Peyer's patch (tissue), 4 donors: Measurements from ENCODE around the gene FAM219B. TPM values are rescaled to one million over a fixed set of nuclear protein-coding genes. Genes with fewer than 3 reads are reported as not detected.

ENCODE experiments used
- DNase-seq, 3 donors: peaks; one replicate each; pipeline ENCODE4 v3.0.0-alpha.2; 2017 to 2019
- H3K27ac ChIP-seq, 4 donors: fragments of 200-600 bp; sonication (generic); one replicate each; pipeline ENCODE4 v1.5.1; 2016 to 2019
- H3K27me3 ChIP-seq, 2 donors: fragments of 200-600 bp; sonication (generic); one replicate each; pipeline ENCODE4 v1.5.1; 2019
- H3K36me3 ChIP-seq, 3 donors: fragments of 200-600 bp; sonication (generic); one replicate each; pipeline ENCODE4 v1.5.1; 2016 to 2019
- H3K4me1 ChIP-seq, 4 donors: fragments of 200-600 bp; sonication (generic); one replicate each; pipeline ENCODE4 v1.5.1; 2016 to 2019
- H3K4me3 ChIP-seq, 4 donors: fragments of 200-600 bp; sonication (generic); 1 replicate in 3 of 4; 2 replicates in 1 of 4; pipeline ENCODE4 v1.5.1; 2016 to 2019; ENCODE audit warnings: mild to moderate bottlenecking in 1 of 4
- H3K9me3 ChIP-seq, 4 donors: fragments of 200-600 bp; sonication (generic); one replicate each; pipeline ENCODE4 v1.5.1; 2016 to 2019; ENCODE audit warnings: mild to moderate bottlenecking in 1 of 4
- POLR2A ChIP-seq, 2 donors: fragments of 450-650 bp; IDR thresholded peaks; one replicate each; pipeline ENCODE4 v1.5.1; 2017; ENCODE audit warnings: antibody characterized with exemption in 2 of 2, mild to moderate bottlenecking in 2 of 2, moderate library complexity in 2 of 2
- total RNA-seq, 4 donors: library from RNA; depleted of rRNA; stranded (reverse); fragments of >200 nt; gene quantifications; one replicate each; pipeline ENCODE4 v1.1.0, GENCODE V29; 2016
- TF ChIP-seq, protein P1 (sequence below), 6 experiments: fragments of 450-650 bp in 4 of 6; fragments of 200-600 bp in 2 of 6; sonication (generic) in 1 of 6; IDR thresholded peaks; one replicate each; pipeline ENCODE4 v1.5.1; 2017 to 2019; ENCODE audit warnings: antibody characterized with exemption in 6 of 6, mild to moderate bottlenecking in 3 of 6, moderate library complexity in 1 of 6

Gene FAM219B
- total RNA-seq, 4 donors from 2014 or later: 48.7 to 76.5 (median 57.6) TPM

DNA sequence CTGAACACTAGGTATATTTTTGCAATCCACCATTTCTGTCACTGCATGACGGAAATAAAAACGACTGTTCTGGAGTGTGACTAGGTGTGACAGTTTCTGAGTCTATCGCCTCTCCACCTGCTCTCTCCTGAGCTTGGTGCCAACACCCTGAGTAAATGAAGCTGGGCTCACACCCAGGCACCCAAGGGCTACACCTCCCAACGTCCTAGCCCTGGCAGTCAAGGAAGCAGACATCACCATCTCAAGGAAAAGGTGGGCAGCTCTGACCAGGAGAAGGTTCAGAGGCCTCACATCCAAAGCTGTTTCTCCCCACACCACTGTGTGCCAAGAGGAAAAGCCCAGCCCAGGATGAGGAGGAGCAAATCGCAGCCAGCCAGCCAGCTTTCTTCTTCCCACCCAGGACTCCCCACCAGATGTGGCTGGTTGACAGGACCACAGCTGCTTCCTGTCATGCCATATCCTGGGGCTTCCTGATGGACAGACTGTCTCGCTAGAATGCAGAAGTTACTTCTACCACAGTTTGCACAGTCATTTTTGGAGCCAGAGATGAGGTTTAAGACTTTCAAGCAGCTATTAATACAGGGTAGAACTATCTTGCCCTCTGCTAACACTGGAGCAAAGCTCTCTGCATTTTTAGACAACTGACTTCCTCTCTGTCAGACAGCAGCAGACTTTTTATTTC lies 36.8 kb downstream of the FAM219B start:
- H3K36me3 ChIP-seq: peaks cover 0 to 8% (median 0%) of the 10 kb centered on the region in 3 donors
- peak in 1 of 2 donors; percentile 22 for TF ChIP-seq POLR2A (IDR thresholded peaks at IDR 0.05)
- TF ChIP-seq, protein P1, sequence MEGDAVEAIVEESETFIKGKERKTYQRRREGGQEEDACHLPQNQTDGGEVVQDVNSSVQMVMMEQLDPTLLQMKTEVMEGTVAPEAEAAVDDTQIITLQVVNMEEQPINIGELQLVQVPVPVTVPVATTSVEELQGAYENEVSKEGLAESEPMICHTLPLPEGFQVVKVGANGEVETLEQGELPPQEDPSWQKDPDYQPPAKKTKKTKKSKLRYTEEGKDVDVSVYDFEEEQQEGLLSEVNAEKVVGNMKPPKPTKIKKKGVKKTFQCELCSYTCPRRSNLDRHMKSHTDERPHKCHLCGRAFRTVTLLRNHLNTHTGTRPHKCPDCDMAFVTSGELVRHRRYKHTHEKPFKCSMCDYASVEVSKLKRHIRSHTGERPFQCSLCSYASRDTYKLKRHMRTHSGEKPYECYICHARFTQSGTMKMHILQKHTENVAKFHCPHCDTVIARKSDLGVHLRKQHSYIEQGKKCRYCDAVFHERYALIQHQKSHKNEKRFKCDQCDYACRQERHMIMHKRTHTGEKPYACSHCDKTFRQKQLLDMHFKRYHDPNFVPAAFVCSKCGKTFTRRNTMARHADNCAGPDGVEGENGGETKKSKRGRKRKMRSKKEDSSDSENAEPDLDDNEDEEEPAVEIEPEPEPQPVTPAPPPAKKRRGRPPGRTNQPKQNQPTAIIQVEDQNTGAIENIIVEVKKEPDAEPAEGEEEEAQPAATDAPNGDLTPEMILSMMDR (IDR thresholded peaks at IDR 0.05): no peak
- peak; percentile 70 to 81 (median 71) for DNase-seq
- peak overlapping the region in 2 of 4 donors; percentile 8 to 74 for H3K4me3 ChIP-seq
- no peaks in the 10 kb centered on the region for H3K9me3 ChIP-seq
- no peaks in the 10 kb centered on the region for H3K27me3 ChIP-seq
- peak overlapping the region; percentile 62 to 98 (median 94) for H3K27ac ChIP-seq
- H3K4me1 ChIP-seq: peaks cover 8 to 73% (median 37%) of the 10 kb centered on the region in 4 donors

DNA sequence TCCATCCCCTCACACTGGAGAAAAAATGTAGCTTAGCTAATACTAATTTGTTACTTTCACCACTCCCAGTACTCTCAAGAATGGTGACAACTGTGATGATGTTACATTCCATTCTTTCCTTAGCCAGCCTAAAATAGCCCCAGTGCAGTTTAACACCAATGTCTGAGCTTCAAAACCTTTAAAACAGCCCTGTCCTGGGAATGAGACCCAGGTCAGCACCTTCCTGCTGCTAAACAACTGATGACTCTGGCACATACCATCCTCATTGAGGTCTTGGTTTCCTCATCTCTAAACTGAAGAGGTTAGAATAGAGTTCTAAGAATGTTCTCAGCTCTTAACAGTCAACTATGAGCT lies 37.3 kb downstream of the FAM219B start:
- Histone ChIP-seq H3K27me3 (no peaks in the 10 kb centered on the region), H3K9me3 (no peaks in the 10 kb centered on the region), H3K27ac (peak overlapping the region; percentile 62 to 98 (median 94)), H3K4me3 (peak overlapping the region in 2 of 4 donors; percentile 7 to 8), H3K36me3 (peaks cover 0 to 8% (median 0%) of the 10 kb centered on the region in 3 donors), H3K4me1 (peaks cover 10 to 78% (median 37%) of the 10 kb centered on the region in 4 donors)
- TF ChIP-seq POLR2A (IDR thresholded peaks at IDR 0.05): no peak
- TF ChIP-seq, protein P1 (IDR thresholded peaks at IDR 0.05): no peak
- no peak for DNase-seq

DNA sequence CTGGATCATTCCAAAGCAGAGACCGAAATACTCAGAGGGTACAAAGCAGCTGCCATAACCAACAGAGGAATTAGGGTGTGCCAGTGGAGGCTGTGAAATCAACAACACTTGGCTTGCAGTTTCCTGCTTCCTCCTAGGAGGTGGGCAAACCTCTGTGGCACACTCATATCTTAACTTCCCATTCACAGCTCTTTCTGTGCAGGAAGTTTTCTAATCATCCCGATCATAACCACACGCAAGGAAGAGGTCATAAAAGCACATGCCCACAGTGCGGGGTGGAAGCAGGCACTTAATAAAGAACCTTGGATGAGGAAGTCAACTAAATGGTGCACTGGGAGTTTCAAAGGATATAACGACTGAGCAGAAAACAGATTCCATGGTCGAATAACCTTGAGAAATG lies 38.6 kb downstream of the FAM219B start:
- TF ChIP-seq POLR2A (IDR thresholded peaks at IDR 0.05): no peak
- TF ChIP-seq, protein P1 (IDR thresholded peaks at IDR 0.05): no peak
- peak in 1 of 3 donors; percentile 71 for DNase-seq

DNA sequence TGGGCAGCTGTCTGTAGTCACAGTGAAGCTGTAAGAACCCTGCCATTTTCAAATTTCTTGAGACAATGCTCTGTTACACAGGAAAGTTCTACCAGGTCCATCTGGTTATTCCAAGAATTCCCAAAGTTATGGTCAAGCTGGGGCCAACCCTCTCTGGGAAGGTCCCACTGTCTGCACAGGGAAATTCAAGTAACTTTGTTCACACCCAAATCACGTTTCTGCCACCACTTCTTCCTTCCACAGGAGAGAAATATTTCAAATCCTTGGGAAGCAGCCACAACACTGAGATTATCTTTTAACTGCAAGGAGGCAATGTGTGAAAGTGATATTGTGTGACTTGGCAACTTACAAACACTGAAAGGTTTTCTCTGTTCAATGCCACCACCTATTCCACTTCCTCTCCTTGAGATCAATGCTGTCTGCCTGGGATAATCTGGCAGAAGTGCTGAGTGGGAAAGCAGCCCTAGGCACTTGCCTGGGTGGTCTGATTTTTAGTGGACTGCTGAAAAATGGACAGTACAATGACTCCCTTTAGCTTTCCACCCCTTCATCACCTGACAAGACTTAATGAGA lies 39.1 kb downstream of the FAM219B start:
- no peaks in the 10 kb centered on the region for H3K27me3 ChIP-seq
- H3K4me1 ChIP-seq: peaks cover 14 to 93% (median 37%) of the 10 kb centered on the region in 4 donors
- DNase-seq: no peak
- peak overlapping the region; percentile 32 to 98 (median 94) for H3K27ac ChIP-seq
- H3K9me3 ChIP-seq: no peaks in the 10 kb centered on the region
- no peak for TF ChIP-seq POLR2A (IDR thresholded peaks at IDR 0.05)
- TF ChIP-seq, protein P1 (IDR thresholded peaks at IDR 0.05): no peak
- peaks cover 0 to 8% (median 0%) of the 10 kb centered on the region in 3 donors for H3K36me3 ChIP-seq
- H3K4me3 ChIP-seq: no peak overlapping the region

More for the DNA sequence above, 38.6 kb downstream of the FAM219B start:
- H3K27me3 ChIP-seq: no peaks in the 10 kb centered on the region
- H3K4me3 ChIP-seq: no peak overlapping the region
- peaks cover 0 to 8% (median 0%) of the 10 kb centered on the region in 3 donors for H3K36me3 ChIP-seq
- H3K9me3 ChIP-seq: no peaks in the 10 kb centered on the region
- H3K27ac ChIP-seq: peak overlapping the region; percentile 32 to 98 (median 94)
- peaks cover 14 to 91% (median 37%) of the 10 kb centered on the region in 4 donors for H3K4me1 ChIP-seq

DNA sequence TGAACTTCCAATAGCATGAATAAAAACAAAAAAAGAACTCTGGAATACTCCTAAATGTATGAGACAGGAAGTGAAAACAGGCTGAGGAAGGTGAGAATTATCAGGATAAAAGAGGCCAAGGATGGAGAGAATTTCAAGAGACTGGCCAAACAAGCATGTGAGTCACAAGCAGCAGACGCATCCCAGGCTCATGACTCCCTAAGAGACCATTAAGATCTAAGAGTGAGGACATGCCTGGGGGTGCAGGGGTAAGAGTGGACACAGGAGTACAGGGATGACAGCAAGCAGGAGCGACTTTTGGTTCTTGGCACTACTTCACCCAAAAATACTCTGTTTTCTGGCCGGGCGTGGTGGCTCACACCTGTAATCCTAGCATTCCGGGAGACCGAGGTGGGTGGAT lies 40.6 kb downstream of the FAM219B start:
- no peak for DNase-seq
- Histone ChIP-seq H3K4me3 (no peak overlapping the region), H3K9me3 (no peaks in the 10 kb centered on the region), H3K36me3 (peaks cover 0 to 8% (median 0%) of the 10 kb centered on the region in 3 donors), H3K4me1 (peaks cover 14 to 80% (median 28%) of the 10 kb centered on the region in 4 donors), H3K27me3 (no peaks in the 10 kb centered on the region), H3K27ac (peak overlapping the region in 2 of 4 donors; percentile 55 to 57)
- TF ChIP-seq, protein P1 (IDR thresholded peaks at IDR 0.05): no peak
- TF ChIP-seq POLR2A (IDR thresholded peaks at IDR 0.05): no peak
